OCI-LY1 (cell line): ENCODE results near the gene ALDH1A3.

Experiments
- H2AFZ ChIP-seq: fragments of 200-600 bp; sonication (generic), shearing (Covaris generic); 2 replicates; pipeline ENCODE4 v1.6.0; 2014; ENCODE audit warnings: antibody characterized with exemption, mild to moderate bottlenecking, low read length
- H3F3A ChIP-seq: fragments of 200-600 bp; sonication (generic), shearing (Covaris generic); 2 replicates; pipeline ENCODE4 v1.6.0; 2014; ENCODE audit warnings: mild to moderate bottlenecking, antibody characterized with exemption, low read length, moderate library complexity; ENCODE audit not compliant: insufficient read depth
- H3K27ac ChIP-seq: fragments of 200-600 bp; sonication (generic); 2 replicates; pipeline ENCODE4 v1.5.1; 2014; ENCODE audit warnings: low read length, mixed run types, mild to moderate bottlenecking, low read depth; ENCODE audit not compliant: poor library complexity, severe bottlenecking
- H3K27me3 ChIP-seq: fragments of 200-600 bp; sonication (generic); 2 replicates; pipeline ENCODE4 v1.6.0; 2014; ENCODE audit warnings: antibody characterized with exemption, mild to moderate bottlenecking, low read length, moderate library complexity; ENCODE audit not compliant: insufficient read depth
- H3K36me3 ChIP-seq: fragments of 200-600 bp; sonication (generic); 2 replicates; pipeline ENCODE4 v1.6.1; 2014; ENCODE audit warnings: mild to moderate bottlenecking, antibody characterized with exemption, low read length, moderate library complexity, mixed read lengths; ENCODE audit not compliant: insufficient read depth
- H3K4me1 ChIP-seq: fragments of 200-600 bp; sonication (generic); 2 replicates; pipeline ENCODE4 v1.5.1; 2014; ENCODE audit warnings: mild to moderate bottlenecking, low read length, moderate library complexity; ENCODE audit not compliant: insufficient read depth, severe bottlenecking
- H3K4me2 ChIP-seq: fragments of 200-600 bp; sonication (generic), shearing (Covaris generic); 2 replicates; pipeline ENCODE4 v1.6.1; 2014; ENCODE audit warnings: low read length
- H3K4me3 ChIP-seq: fragments of 200-600 bp; sonication (generic); 2 replicates; pipeline ENCODE4 v1.5.1; 2014; ENCODE audit warnings: low read length, low read depth, mild to moderate bottlenecking, mixed read lengths; ENCODE audit not compliant: poor library complexity, severe bottlenecking
- H3K79me2 ChIP-seq: fragments of 200-600 bp; shearing (Covaris generic); 2 replicates; pipeline ENCODE4 v1.6.1; 2016; ENCODE audit warnings: mixed run types, low read length, mixed read lengths; ENCODE audit not compliant: insufficient read depth
- H3K9ac ChIP-seq: fragments of 200-600 bp; sonication (generic), shearing (Covaris generic); 2 replicates; pipeline ENCODE4 v1.6.1; 2014; ENCODE audit warnings: mild to moderate bottlenecking, low read length, mixed read lengths
- H3K9me2 ChIP-seq: fragments of 200-600 bp; sonication (generic), shearing (Covaris generic); 2 replicates; pipeline ENCODE4 v1.6.1; 2014; ENCODE audit warnings: low read depth, mild to moderate bottlenecking, low read length, mixed read lengths
- H3K9me3 ChIP-seq: fragments of 200-600 bp; shearing (Covaris generic); 2 replicates; pipeline ENCODE4 v1.6.1; 2014; ENCODE audit warnings: low read length, mixed read lengths
- H4K20me1 ChIP-seq: fragments of 200-600 bp; sonication (generic), shearing (Covaris generic); 2 replicates; pipeline ENCODE4 v1.6.0; 2016; ENCODE audit warnings: mild to moderate bottlenecking, low read length; ENCODE audit not compliant: insufficient read depth
- EZH2 ChIP-seq: fragments of 200-600 bp; sonication (generic), shearing (Covaris generic); IDR thresholded peaks from 2 replicates; pipeline ENCODE4 v1.8.0; 2017; ENCODE audit warnings: borderline replicate concordance, mixed run types, mild to moderate bottlenecking, antibody characterized with exemption, low read length, moderate library complexity, mixed read lengths
- TF ChIP-seq, protein P1 (sequence below): fragments of 200-600 bp; sonication (generic), shearing (Covaris generic); IDR thresholded peaks from 2 replicates; pipeline ENCODE4 v1.5.1; 2017; ENCODE audit warnings: mild to moderate bottlenecking, antibody characterized with exemption, low read length, moderate library complexity, mixed read lengths

Gene ALDH1A3

DNA sequence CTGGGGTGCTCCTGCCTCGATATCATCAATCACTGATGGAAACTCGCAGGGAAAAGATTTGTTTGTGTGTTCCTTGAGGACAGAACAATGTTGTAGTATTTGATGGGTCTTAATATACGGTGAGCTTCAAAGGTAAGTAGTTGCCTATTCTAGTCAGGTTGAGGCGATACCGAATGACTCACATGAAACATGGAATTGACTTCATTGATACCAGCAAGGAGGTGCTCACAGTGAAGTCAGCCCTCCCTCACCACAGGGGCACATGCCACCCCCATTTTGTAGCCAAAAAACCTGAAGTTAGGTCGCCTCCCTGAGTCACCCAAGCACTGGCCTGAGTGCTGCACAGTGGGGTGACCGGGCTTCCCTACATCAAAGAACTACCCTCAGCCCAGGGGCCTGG is 3.7 kb upstream of the ALDH1A3 start:
- Histone ChIP-seq H3K4me3 (no peak overlapping the region), H3K9me2 (no peaks in the 10 kb centered on the region), H3K27ac (no peak overlapping the region), H3F3A (no peaks in the 10 kb centered on the region), H3K36me3 (no peaks in the 10 kb centered on the region), H2AFZ (no peak overlapping the region), H3K4me1 (no peaks in the 10 kb centered on the region), H3K79me2 (no peaks in the 10 kb centered on the region), H3K27me3 (no peaks in the 10 kb centered on the region), H3K4me2 (no peak overlapping the region), H3K9ac (no peak overlapping the region), H3K9me3 (no peaks in the 10 kb centered on the region), H4K20me1 (no peaks in the 10 kb centered on the region)
- no peak for TF ChIP-seq EZH2
- TF ChIP-seq, protein P1, sequence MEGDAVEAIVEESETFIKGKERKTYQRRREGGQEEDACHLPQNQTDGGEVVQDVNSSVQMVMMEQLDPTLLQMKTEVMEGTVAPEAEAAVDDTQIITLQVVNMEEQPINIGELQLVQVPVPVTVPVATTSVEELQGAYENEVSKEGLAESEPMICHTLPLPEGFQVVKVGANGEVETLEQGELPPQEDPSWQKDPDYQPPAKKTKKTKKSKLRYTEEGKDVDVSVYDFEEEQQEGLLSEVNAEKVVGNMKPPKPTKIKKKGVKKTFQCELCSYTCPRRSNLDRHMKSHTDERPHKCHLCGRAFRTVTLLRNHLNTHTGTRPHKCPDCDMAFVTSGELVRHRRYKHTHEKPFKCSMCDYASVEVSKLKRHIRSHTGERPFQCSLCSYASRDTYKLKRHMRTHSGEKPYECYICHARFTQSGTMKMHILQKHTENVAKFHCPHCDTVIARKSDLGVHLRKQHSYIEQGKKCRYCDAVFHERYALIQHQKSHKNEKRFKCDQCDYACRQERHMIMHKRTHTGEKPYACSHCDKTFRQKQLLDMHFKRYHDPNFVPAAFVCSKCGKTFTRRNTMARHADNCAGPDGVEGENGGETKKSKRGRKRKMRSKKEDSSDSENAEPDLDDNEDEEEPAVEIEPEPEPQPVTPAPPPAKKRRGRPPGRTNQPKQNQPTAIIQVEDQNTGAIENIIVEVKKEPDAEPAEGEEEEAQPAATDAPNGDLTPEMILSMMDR, result no peak

DNA sequence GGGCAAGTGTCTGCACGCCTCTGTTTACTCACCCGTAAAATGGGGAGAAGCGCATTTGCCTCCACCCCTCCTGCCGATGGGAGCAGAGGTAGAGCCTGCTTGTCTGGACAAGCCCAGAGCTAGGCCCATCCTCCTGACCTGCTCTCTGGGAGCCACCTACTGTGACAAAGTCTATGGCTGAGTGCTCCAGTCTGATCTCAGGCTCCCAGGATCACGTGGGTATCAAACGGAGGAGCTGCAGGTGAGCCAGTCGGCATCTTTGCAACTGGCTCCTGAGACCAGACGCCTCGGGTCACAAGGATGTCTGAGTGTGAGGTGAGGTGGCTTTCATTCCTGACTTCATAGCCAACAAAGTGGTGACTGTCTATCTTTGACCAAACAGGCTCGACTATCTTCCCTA is 2.1 kb upstream of the ALDH1A3 start:
- Histone ChIP-seq H3K9me2 (no peaks in the 10 kb centered on the region), H3K4me1 (no peaks in the 10 kb centered on the region), H3K27ac (no peak overlapping the region), H3K27me3 (no peaks in the 10 kb centered on the region), H3K36me3 (no peaks in the 10 kb centered on the region), H3K4me3 (no peak overlapping the region), H3F3A (no peaks in the 10 kb centered on the region), H3K79me2 (no peaks in the 10 kb centered on the region), H2AFZ (no peak overlapping the region), H3K4me2 (no peak overlapping the region), H3K9ac (no peak overlapping the region), H4K20me1 (no peaks in the 10 kb centered on the region), H3K9me3 (no peaks in the 10 kb centered on the region)
- TF ChIP-seq EZH2, result no peak
- TF ChIP-seq, protein P1, result no peak

DNA sequence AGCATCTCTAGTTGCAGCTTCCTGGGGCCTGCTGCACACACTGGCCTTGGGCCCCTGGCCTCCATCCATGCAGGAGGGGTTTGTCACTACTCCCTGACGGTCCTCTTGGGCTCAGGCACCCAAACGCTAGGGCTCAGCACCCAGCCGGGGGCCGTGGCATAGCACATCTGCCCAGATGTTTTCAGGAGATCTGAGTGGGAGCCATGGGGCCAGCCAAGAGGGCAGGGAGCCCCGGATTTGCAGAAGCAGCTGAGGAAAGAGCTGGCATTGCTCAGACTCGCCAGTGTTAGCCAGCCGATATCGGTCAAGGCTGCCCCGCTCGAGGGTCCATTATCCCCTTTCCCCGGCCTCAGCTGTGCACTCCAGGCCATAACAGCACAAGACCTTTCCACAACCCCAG is 1.5 kb upstream of the ALDH1A3 start:
- Histone ChIP-seq H3K4me1 (no peaks in the 10 kb centered on the region), H3K27ac (no peak overlapping the region), H3K36me3 (no peaks in the 10 kb centered on the region), H3K9me3 (no peaks in the 10 kb centered on the region), H3F3A (no peaks in the 10 kb centered on the region), H2AFZ (no peak overlapping the region), H4K20me1 (no peaks in the 10 kb centered on the region), H3K27me3 (no peaks in the 10 kb centered on the region), H3K4me3 (no peak overlapping the region), H3K79me2 (no peaks in the 10 kb centered on the region), H3K9me2 (no peaks in the 10 kb centered on the region), H3K9ac (no peak overlapping the region), H3K4me2 (no peak overlapping the region)
- no peak for TF ChIP-seq EZH2
- TF ChIP-seq, protein P1, result no peak
